GM12878 (cell line): Measurements from ENCODE around the gene ECI1. TPM values are rescaled to one million over a fixed set of nuclear protein-coding genes. Genes with fewer than 3 reads are reported as not detected.

Experiments used
- ATAC-seq: fragments of 200-7000 bp; cut with Tn5 transposase; 3 replicates; pipeline ENCODE4 v1.9.1; 2020; ENCODE audit warnings: mild to moderate bottlenecking, moderate library complexity
- BruUV-seq: library from RNA; stranded (reverse); fragments of 400-500 nt; replicated peaks from 2 replicates; lab custom pipeline; 2021; lab: Mats Ljungman, UMichigan
- CTCF ChIA-PET: fragments of 300-600 bp; sonication (Branson Sonifier 250); formaldehyde crosslinking; extraction: SDS; loops from one replicate; lab custom pipeline; 2021; ENCODE audit warnings: inconsistent platforms; lab: Yijun Ruan, JAX
- POLR2A ChIA-PET: fragments of 350-600 bp; formaldehyde crosslinking; extraction: SDS; loops from one replicate; lab custom pipeline; 2021; ENCODE audit warnings: inconsistent platforms; lab: Charles Lee
- RAD21 ChIA-PET: fragments of 300-600 bp; sonication (Branson Sonifier 250); formaldehyde crosslinking; loops from one replicate; lab custom pipeline; 2023; ENCODE audit warnings: antibody characterized with exemption; ENCODE audit not compliant: unreplicated experiment; lab: Charles Lee
- SMC1A ChIA-PET: fragments of 300-600 bp; sonication (Branson Sonifier 250); formaldehyde crosslinking; loops from one replicate; lab custom pipeline; 2023; ENCODE audit not compliant: unreplicated experiment, uncharacterized antibody; lab: Charles Lee
- DNase-seq: peaks from one replicate; pipeline ENCODE4 v3.0.0-alpha.2; 2011; ENCODE audit warnings: low read depth, low spot score
- FAIRE-seq: peaks from 3 replicates; lab custom pipeline; 2011; peaks lifted over from hg19 to GRCh38; lab: Jason Lieb, UNC
- H2AFZ ChIP-seq: 2 replicates; pipeline ENCODE4 v1.6.0; 2011; ENCODE audit warnings: low read depth, low read length, control low read depth; ENCODE audit not compliant: control insufficient read depth
- H3K27ac ChIP-seq: 2 replicates; pipeline ENCODE4 v1.5.1; 2011; ENCODE audit warnings: control low read depth; ENCODE audit not compliant: control insufficient read depth, insufficient read depth
- H3K27me3 ChIP-seq, 2 experiments: replicated peaks in 1 of 2; 2 replicates each; pipeline versions ENCODE4 v1.6.0 to v1.6.1; 2011; ENCODE audit warnings: low read length in 1 of 2; ENCODE audit not compliant: control insufficient read depth in 2 of 2, insufficient read depth in 2 of 2
- H3K36me3 ChIP-seq, 2 experiments: 2 replicates each; pipeline ENCODE4 v1.5.1; 2011; ENCODE audit warnings: low read length in 1 of 2; ENCODE audit not compliant: control insufficient read depth in 2 of 2, insufficient read depth in 2 of 2
- H3K4me1 ChIP-seq: 2 replicates; pipeline ENCODE4 v1.6.1; 2011; ENCODE audit warnings: mild to moderate bottlenecking, low read length, moderate library complexity, mixed read lengths; ENCODE audit not compliant: control insufficient read depth, insufficient read depth
- H3K4me2 ChIP-seq: 2 replicates; pipeline ENCODE4 v1.6.0; 2011; ENCODE audit warnings: control low read depth; ENCODE audit not compliant: control insufficient read depth, insufficient read depth
- H3K4me3 ChIP-seq: fragments of 200-600 bp; sonication (generic); 2 replicates; pipeline ENCODE4 v1.5.1; 2016
- H3K79me2 ChIP-seq: 2 replicates; pipeline ENCODE4 v1.6.0; 2011; ENCODE audit warnings: low read length; ENCODE audit not compliant: control insufficient read depth, insufficient read depth
- H3K9ac ChIP-seq: 2 replicates; pipeline ENCODE4 v1.8.0; 2011; ENCODE audit warnings: low read length, control low read depth, mixed read lengths; ENCODE audit not compliant: control insufficient read depth, insufficient read depth
- H3K9me3 ChIP-seq: replicated peaks from 3 replicates; pipeline ENCODE4 v1.5.1; 2011; ENCODE audit warnings: mild to moderate bottlenecking, low read length; ENCODE audit not compliant: control insufficient read depth, insufficient read depth
- H4K20me1 ChIP-seq: 2 replicates; pipeline ENCODE4 v1.6.0; 2011; ENCODE audit not compliant: control insufficient read depth, insufficient read depth
- ASH2L ChIP-seq: fragments of 300-600, 200-600 bp; sonication (generic); IDR thresholded peaks from 2 replicates; pipeline ENCODE4 v1.6.1; 2017; ENCODE audit warnings: low read depth, mild to moderate bottlenecking, borderline replicate concordance
- CBFB ChIP-seq: IDR thresholded peaks from 2 replicates; pipeline ENCODE4 v1.6.1; 2016; ENCODE audit warnings: antibody characterized with exemption, low read depth
- CHD2 ChIP-seq: IDR thresholded peaks from 2 replicates; pipeline ENCODE4 v1.6.1; 2011; ENCODE audit warnings: low read depth, low read length, improper control_type of control experiment, borderline replicate concordance
- ESRRA ChIP-seq: IDR thresholded peaks from 2 replicates; pipeline ENCODE4 v1.6.1; 2012; ENCODE audit warnings: mild to moderate bottlenecking, low read length, improper control_type of control experiment
- GABPA ChIP-seq: IDR thresholded peaks from 2 replicates; pipeline ENCODE4 v1.6.1; 2014; ENCODE audit warnings: antibody characterized with exemption, low read depth, mild to moderate bottlenecking, inconsistent platforms
- JUNB ChIP-seq: IDR thresholded peaks from 2 replicates; pipeline ENCODE4 v1.6.1; 2016; ENCODE audit warnings: antibody characterized with exemption, mild to moderate bottlenecking
- KAT2A ChIP-seq: conservative IDR thresholded peaks from 2 replicates; pipeline ENCODE4 v1.6.1; 2011; ENCODE audit warnings: low read depth, low read length; ENCODE audit not compliant: control insufficient read depth
- NFIC ChIP-seq: IDR thresholded peaks from 2 replicates; pipeline ENCODE4 v1.6.1; 2012; ENCODE audit warnings: low read depth, mild to moderate bottlenecking, inconsistent platforms, low read length, moderate library complexity
- NR2C1 ChIP-seq: fragments of 450-650 bp; IDR thresholded peaks from 2 replicates; pipeline ENCODE4 v1.6.1; 2017; ENCODE audit warnings: antibody characterized with exemption, mild to moderate bottlenecking, moderate library complexity
- ZBTB11 ChIP-seq: fragments of 450-650 bp; formaldehyde crosslinking; IDR thresholded peaks from 2 replicates; pipeline ENCODE4 v1.5.0; 2022; ENCODE audit warnings: mild to moderate bottlenecking, missing genetic modification characterization
- ZBTB40 ChIP-seq: fragments of 450-650 bp; IDR thresholded peaks from 2 replicates; pipeline ENCODE4 v1.6.1; 2016; ENCODE audit warnings: mild to moderate bottlenecking, moderate library complexity, borderline replicate concordance
- WGBS: methylation state at CpG from one replicate; pipeline ENCODE4 v1.1.6; 2016; ENCODE audit warnings: low lambda C conversion rate; ENCODE audit not compliant: insufficient replicate concordance, insufficient coverage; ENCODE audit errors: missing lambda C conversion rate; 5-methylcytosine and 5-hydroxymethylcytosine counted together
- in situ Hi-C: fragments of 300-500 bp; cut with MboI; formaldehyde crosslinking; loops from 9 replicates; pipeline ENCODE4 v1.14.3; 2018; ENCODE audit warnings: mixed read lengths
- intact Hi-C: fragments of 100-400 bp; cut with micrococcal nuclease; formaldehyde crosslinking; loops from one replicate; pipeline ENCODE4 v1.14.2; 2022; ENCODE audit not compliant: unreplicated experiment
- polyA plus RNA-seq, 11 experiments: library from polyadenylated mRNA; depleted of rRNA in 4 of 11; unstranded in 6 of 11; stranded (reverse) in 5 of 11; fragments of >200 nt; fragmentation: Nextera tagmentation in 4 of 11; fragmentation: Illumina TruSeq in 1 of 11; extraction: Ambion mirVana in 4 of 11; extraction: Trizol in 1 of 11; gene quantifications; 1 replicate in 1 of 11; 2 replicates in 10 of 11; pipeline versions ENCODE4 v1.2.1 to v1.2.3, GENCODE V29; 2011 to 2016; ENCODE audit warnings: inconsistent platforms in 2 of 11, missing spikeins in 2 of 11, low read depth in 1 of 11
- total RNA-seq, 4 experiments: library from RNA; depleted of rRNA in 3 of 4; stranded (reverse); fragments of >200 nt in 3 of 4; fragmentation: Illumina TruSeq in 1 of 4; extraction: Trizol in 1 of 4; gene quantifications; 2 replicates each; pipeline versions ENCODE4 v1.2.1 to v1.2.3, GENCODE V29; 2013 to 2021
- TF ChIP-seq, protein P1 (sequence below): fragments of 450-650 bp; IDR thresholded peaks from 2 replicates; pipeline ENCODE4 v1.6.1; 2016; ENCODE audit warnings: mild to moderate bottlenecking

ECI1 gene
- total and polyA plus RNA-seq, 10 of the 15 experiments (the other 5 are each of a cell fraction or from before 2014, with no cell fraction given), result 2.2 to 82.1 (median 24.8) TPM

DNA sequence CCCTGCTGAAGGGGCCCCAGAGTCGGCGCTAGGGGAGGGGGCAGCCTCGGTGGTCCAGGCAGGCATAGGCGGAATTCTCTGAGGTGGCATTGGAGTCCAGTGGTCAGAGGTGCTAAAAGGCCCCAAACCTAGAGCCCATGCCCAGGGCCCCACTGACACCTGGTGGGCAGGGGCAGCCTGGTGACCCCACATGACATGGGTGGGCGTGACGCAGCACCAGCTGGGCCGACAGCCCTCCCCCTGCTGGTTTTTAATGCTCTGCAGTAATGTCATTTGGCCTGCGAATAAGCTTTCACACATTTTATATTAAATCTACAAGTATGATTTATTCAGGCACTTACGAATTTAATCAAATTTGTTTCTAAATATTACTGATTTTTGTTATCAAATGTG, 18.7 kb upstream of the ECI1 start (continued):
- TF ChIP-seq, protein P1, sequence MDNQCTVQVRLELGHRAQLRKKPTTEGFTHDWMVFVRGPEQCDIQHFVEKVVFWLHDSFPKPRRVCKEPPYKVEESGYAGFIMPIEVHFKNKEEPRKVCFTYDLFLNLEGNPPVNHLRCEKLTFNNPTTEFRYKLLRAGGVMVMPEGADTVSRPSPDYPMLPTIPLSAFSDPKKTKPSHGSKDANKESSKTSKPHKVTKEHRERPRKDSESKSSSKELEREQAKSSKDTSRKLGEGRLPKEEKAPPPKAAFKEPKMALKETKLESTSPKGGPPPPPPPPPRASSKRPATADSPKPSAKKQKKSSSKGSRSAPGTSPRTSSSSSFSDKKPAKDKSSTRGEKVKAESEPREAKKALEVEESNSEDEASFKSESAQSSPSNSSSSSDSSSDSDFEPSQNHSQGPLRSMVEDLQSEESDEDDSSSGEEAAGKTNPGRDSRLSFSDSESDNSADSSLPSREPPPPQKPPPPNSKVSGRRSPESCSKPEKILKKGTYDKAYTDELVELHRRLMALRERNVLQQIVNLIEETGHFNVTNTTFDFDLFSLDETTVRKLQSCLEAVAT, result no peak
- TF ChIP-seq, all 136 proteins: peak for 0

- ChIA-PET SMC1A (interaction anchor here (1.1 kb wide), 1 partner anchor 16 kb away, joined by 4 read pairs; the partner anchor contains the start of gene ECI1), CTCF (no interaction called here), RAD21 (no interaction called here), POLR2A (interaction anchor here (0.7 to 0.9 kb wide), 2 partner anchors 17 to 304 kb away, joined by 3 read pairs; partner anchors contain the start of genes ECI1 and RPS2)
- peak within 1 kb of the TSS; percentile 79 for H3K4me2 ChIP-seq
- intact Hi-C loops (loop anchor here (10.0 kb wide), 1 partner anchor 237 kb away; no protein-coding TSS in a partner anchor), in situ Hi-C loops (no loop called here)
- BruUV-seq, result no TSS peak
- WGBS, result under 1% methylated on average over 79 of the region's 88 CpGs
- FAIRE-seq, result peak; percentile 88
- peaks cover 16% of the 10 kb centered on the region for H4K20me1 ChIP-seq
- no peaks in the 10 kb centered on the region for H3K27me3 ChIP-seq
- H3K9ac ChIP-seq, result peak within 1 kb of the TSS; percentile 78
- peak; percentile 96 for ATAC-seq
- H3K4me1 ChIP-seq, result peaks cover 11% of the 10 kb centered on the region
- DNase-seq, result peak; percentile 80
- peak within 1 kb of the TSS; percentile 90 for H3K27ac ChIP-seq
- H3K9me3 ChIP-seq, result no peaks in the 10 kb centered on the region
- peak within 1 kb of the TSS; percentile 97 for H2AFZ ChIP-seq
- peak within 1 kb of the TSS; percentile 79 for H3K4me3 ChIP-seq
- H3K79me2 ChIP-seq, result peaks cover 53% of the 10 kb centered on the region
- H3K36me3 ChIP-seq, result peaks cover 8 to 14% of the 10 kb centered on the region in 2 experiments; a peak in 3 of 4 replicates
- TF ChIP-seq ZBTB11 (CRISPR knock-in tag) (no peak), JUNB (no peak), ESRRA (0 out of 2 replicates have a peak, but pooled peaks have one; percentile 49), ZBTB40 (peak; percentile 84), GABPA (peak; percentile 64; the same call in 1 of the 2 replicates), NFIC (no peak), CHD2 (0 out of 2 replicates have a peak, but pooled peaks have one; percentile 32), NR2C1 (peak; percentile 92), CBFB (peak; percentile 90), KAT2A (peak; percentile 79; the same call in 1 of the 2 replicates), ASH2L (peak; percentile 96)
Observed at GRCh38 chr16:2267913-2268666, 16.7 kb upstream of the ECI1 start, which contains the start of gene RNPS1. RNPS1 (minus strand) TSS chr16:2268126; CDS start chr16:2264643, 3,483 bp downstream.
